Right lobe of liver (tissue), 6 donors: ENCODE measurements around the gene HSD17B12. TPM values are rescaled to one million over a fixed set of nuclear protein-coding genes. Genes with fewer than 3 reads are reported as not detected.
A peak's percentile ranks its signal among the peaks of the same experiment; 100 is the strongest.

ENCODE experiments used
- ATAC-seq, 4 donors: fragments of 200-7000 bp; cut with Tn5 transposase; one replicate each; pipeline ENCODE4 v1.9.1; 2020; ENCODE audit warnings: mild to moderate bottlenecking in 4 of 4, moderate library complexity in 4 of 4
- DNase-seq, 3 donors: peaks; one replicate each; pipeline ENCODE4 v3.0.0-alpha.2; 2020
- H3K27ac ChIP-seq, 3 donors: fragments of 200-600 bp; one replicate each; pipeline ENCODE4 v1.8.0; 2022
- H3K27me3 ChIP-seq, 2 donors: fragments of 200-600 bp; one replicate each; pipeline ENCODE4 v1.8.0; 2022
- H3K36me3 ChIP-seq, 4 donors: fragments of 200-600 bp; sonication (generic) in 1 of 4; one replicate each; pipeline versions ENCODE4 v1.5.1 to v1.8.0; 2017 to 2022; ENCODE audit warnings: control low read depth in 1 of 4
- H3K4me1 ChIP-seq, 4 donors: fragments of 200-600 bp; sonication (generic) in 1 of 4; one replicate each; pipeline versions ENCODE4 v1.5.1 to v1.8.0; 2017 to 2022; ENCODE audit warnings: control low read depth in 1 of 4
- H3K4me3 ChIP-seq, 3 donors: fragments of 200-600 bp; one replicate each; pipeline ENCODE4 v1.8.0; 2022
- H3K9me3 ChIP-seq, 4 donors: fragments of 200-600 bp; sonication (generic) in 1 of 4; one replicate each; pipeline versions ENCODE4 v1.5.1 to v1.8.0; 2017 to 2022; ENCODE audit warnings: control low read depth in 1 of 4
- POLR2A ChIP-seq: fragments of 450-650 bp; IDR thresholded peaks from one replicate; pipeline ENCODE4 v1.6.1; 2017; ENCODE audit warnings: antibody characterized with exemption, mild to moderate bottlenecking
- WGBS: methylation state at CpG from one replicate; pipeline ENCODE4 v1.1.6; 2018; ENCODE audit warnings: low coverage, low lambda C conversion rate; ENCODE audit not compliant: insufficient coverage; ENCODE audit errors: missing lambda C conversion rate; 5-methylcytosine and 5-hydroxymethylcytosine counted together
- intact Hi-C, 2 donors: fragments of 100-400 bp; cut with DNase I; formaldehyde crosslinking; loops; one replicate each; pipeline versions ENCODE4 v1.11.2 to v1.14.1; 2022
- total RNA-seq, 6 experiments: library from RNA; depleted of rRNA in 2 of 6; stranded (reverse); fragments of >200 nt in 2 of 6; fragmentation: NEBNext Ultra II Directional in 3 of 6; extraction: Animal tissue kit (Norgen Biotek cat#: 25700) in 3 of 6; gene quantifications; one replicate each; pipeline versions ENCODE4 v1.1.0 to v1.2.4, GENCODE V29; 2016 to 2023
- TF ChIP-seq, protein P1 (sequence below), 4 donors: fragments of 200-600 bp in 3 of 4; fragments of 450-650 bp in 1 of 4; IDR thresholded peaks; one replicate each; pipeline versions ENCODE4 v1.5.1 to v1.8.0; 2016 to 2022; ENCODE audit warnings: antibody characterized with exemption in 4 of 4, mild to moderate bottlenecking in 2 of 4
- donor health status: DM: no; HTN: yes; CAD: no.
- donor health status: DM: no; HTN: no; CAD: no.
- donor health status: DM: no; HTN: no; CAD: no.
- donor health status: DM: no; HTN: yes; CAD: no.
- donor health status: DM: no; HTN: yes; CAD: no.

HSD17B12 gene
- total RNA-seq, 6 experiments from 2014 or later, result 68.3 to 107 (median 93.2) TPM

GRCh38 chr11:43694477-43694876 is 13.9 kb downstream of the HSD17B12 start:
- TF ChIP-seq POLR2A, result no peak
- TF ChIP-seq, protein P1, sequence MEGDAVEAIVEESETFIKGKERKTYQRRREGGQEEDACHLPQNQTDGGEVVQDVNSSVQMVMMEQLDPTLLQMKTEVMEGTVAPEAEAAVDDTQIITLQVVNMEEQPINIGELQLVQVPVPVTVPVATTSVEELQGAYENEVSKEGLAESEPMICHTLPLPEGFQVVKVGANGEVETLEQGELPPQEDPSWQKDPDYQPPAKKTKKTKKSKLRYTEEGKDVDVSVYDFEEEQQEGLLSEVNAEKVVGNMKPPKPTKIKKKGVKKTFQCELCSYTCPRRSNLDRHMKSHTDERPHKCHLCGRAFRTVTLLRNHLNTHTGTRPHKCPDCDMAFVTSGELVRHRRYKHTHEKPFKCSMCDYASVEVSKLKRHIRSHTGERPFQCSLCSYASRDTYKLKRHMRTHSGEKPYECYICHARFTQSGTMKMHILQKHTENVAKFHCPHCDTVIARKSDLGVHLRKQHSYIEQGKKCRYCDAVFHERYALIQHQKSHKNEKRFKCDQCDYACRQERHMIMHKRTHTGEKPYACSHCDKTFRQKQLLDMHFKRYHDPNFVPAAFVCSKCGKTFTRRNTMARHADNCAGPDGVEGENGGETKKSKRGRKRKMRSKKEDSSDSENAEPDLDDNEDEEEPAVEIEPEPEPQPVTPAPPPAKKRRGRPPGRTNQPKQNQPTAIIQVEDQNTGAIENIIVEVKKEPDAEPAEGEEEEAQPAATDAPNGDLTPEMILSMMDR (IDR thresholded peaks at IDR 0.05), result no peak
- Histone ChIP-seq H3K27ac (no peak overlapping the region), H3K4me3 (no peak overlapping the region), H3K27me3 (no peaks in the 10 kb centered on the region), H3K36me3 (no peaks in the 10 kb centered on the region), H3K9me3 (no peaks in the 10 kb centered on the region), H3K4me1 (no peaks in the 10 kb centered on the region)
- DNase-seq, result no peak
- WGBS, result 80% methylated on average over 2 of the region's 2 CpGs
- no peak for ATAC-seq
- intact Hi-C loops, result no loop called here

- Histone ChIP-seq H3K4me3 (no peak overlapping the region), H3K27me3 (no peaks in the 10 kb centered on the region), H3K36me3 (no peaks in the 10 kb centered on the region), H3K9me3 (peaks cover 0 to 5% (median 0%) of the 10 kb centered on the region in 4 donors), H3K27ac (no peak overlapping the region), H3K4me1 (no peaks in the 10 kb centered on the region)
- 29% methylated on average over 1 of the region's 1 CpG for WGBS
- ATAC-seq (no peak), DNase-seq (no peak)
- intact Hi-C loops, result no loop called here
- no peak for TF ChIP-seq POLR2A
- TF ChIP-seq, protein P1 (IDR thresholded peaks at IDR 0.05), result no peak
These were observed 17.1 kb downstream of the HSD17B12 start for GRCh38 chr11:43697679-43698078.

DNA sequence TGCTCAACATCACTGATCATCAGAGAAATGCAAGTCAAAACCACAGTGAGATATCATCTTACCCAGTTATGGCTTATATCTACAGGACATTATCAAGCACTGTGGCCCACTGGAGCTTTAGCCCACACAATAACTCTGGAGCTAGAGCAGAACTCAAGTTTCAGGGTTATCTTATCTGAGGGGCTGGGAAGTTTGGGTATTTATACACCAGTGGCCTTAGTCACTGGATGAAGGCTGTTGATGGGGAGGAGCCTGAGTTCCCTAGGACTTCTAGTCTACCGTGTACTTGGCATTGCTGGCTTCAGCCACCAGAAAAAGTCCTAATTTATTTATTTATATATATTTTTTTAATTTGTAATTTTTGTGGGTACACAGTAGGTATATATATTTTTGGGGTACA is 19.3 kb downstream of the HSD17B12 start:
- Histone ChIP-seq H3K9me3 (peaks cover 0 to 5% (median 0%) of the 10 kb centered on the region in 4 donors), H3K27ac (no peak overlapping the region), H3K4me1 (no peaks in the 10 kb centered on the region), H3K27me3 (no peaks in the 10 kb centered on the region), H3K4me3 (no peak overlapping the region), H3K36me3 (no peaks in the 10 kb centered on the region)
- ATAC-seq (no peak), DNase-seq (no peak)
- intact Hi-C loops, result no loop called here
- TF ChIP-seq, protein P1 (IDR thresholded peaks at IDR 0.05), result no peak
- TF ChIP-seq POLR2A, result no peak
- WGBS, result 100% methylated on average over 1 of the region's 1 CpG

GRCh38 chr11:43706631-43707030 is 26.1 kb downstream of the HSD17B12 start:
- no peak for ATAC-seq
- no peaks in the 10 kb centered on the region for H3K4me1 ChIP-seq
- TF ChIP-seq, protein P1 (IDR thresholded peaks at IDR 0.05), result no peak
- no peak for TF ChIP-seq POLR2A
- H3K9me3 ChIP-seq, result peaks cover 0 to 2% (median 0%) of the 10 kb centered on the region in 4 donors
- WGBS, result 73% methylated on average over 1 of the region's 1 CpG
- H3K27ac ChIP-seq, result no peak overlapping the region
- H3K36me3 ChIP-seq, result no peaks in the 10 kb centered on the region
- intact Hi-C loops, result no loop called here
- H3K27me3 ChIP-seq, result no peaks in the 10 kb centered on the region
- H3K4me3 ChIP-seq, result no peak overlapping the region
- DNase-seq, result no peak

DNA sequence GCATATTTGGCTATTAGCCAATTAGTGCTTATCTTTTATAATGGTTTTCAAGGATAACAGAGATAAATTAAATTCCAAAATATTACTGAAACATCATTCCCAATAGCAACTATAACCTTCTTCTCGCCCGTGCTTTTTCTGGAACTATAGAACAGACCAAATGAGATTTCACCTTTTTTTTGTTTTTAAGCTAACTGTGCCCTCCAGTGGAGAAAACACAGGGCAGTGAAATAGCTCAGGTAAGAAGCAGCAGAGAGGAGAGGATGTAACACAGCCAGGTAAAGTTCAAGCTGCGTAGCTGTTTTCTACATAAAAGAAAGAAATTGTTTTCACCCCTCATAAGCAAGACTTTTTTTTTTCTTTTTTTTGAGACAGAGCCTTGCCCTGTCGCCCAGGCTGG is 28.2 kb downstream of the HSD17B12 start:
- H3K4me3 ChIP-seq, result no peak overlapping the region
- H3K36me3 ChIP-seq, result no peaks in the 10 kb centered on the region
- ATAC-seq, result peak in 1 of 4 donors; percentile 39
- no peak for TF ChIP-seq POLR2A
- TF ChIP-seq, protein P1 (IDR thresholded peaks at IDR 0.05), result peak; percentile 23 to 52 (median 36)
- 78% methylated on average over 4 of the region's 4 CpGs for WGBS
- DNase-seq, result no peak
- no peak overlapping the region for H3K27ac ChIP-seq
- H3K27me3 ChIP-seq, result no peaks in the 10 kb centered on the region
- no peaks in the 10 kb centered on the region for H3K4me1 ChIP-seq
- no peaks in the 10 kb centered on the region for H3K9me3 ChIP-seq
- intact Hi-C loops, result no loop called here
